ENCODE data around the gene NPTN. TPM values are rescaled to one million over a fixed set of nuclear protein-coding genes. Genes with fewer than 3 reads are reported as not detected.
A peak's percentile ranks its signal among the peaks of the same experiment; 100 is the strongest.
"Not testable (repeated sequence)": the region's sequence is repeated elsewhere in the genome, so short reads cannot be mapped to it uniquely, and the experiment has no call there.

NPTN gene
- total RNA-seq, 1 donor = 146 TPM

GRCh38 chr15:73584699-73585420, 48.3 kb downstream of the NPTN start:
- no peak overlapping the region for H3K4me3 ChIP-seq (ENCODE audit: low read depth, low read length)
- DNase-seq (ENCODE audit: low read depth) = peak; percentile 50
- TF ChIP-seq CTCF (IDR thresholded peaks at IDR 0.05; ENCODE audit: insufficient read depth, low read depth, low read length) = no peak

- H3K4me3 ChIP-seq (ENCODE audit: low read depth, low read length) = no peak overlapping the region
- TF ChIP-seq CTCF (IDR thresholded peaks at IDR 0.05; ENCODE audit: insufficient read depth, low read depth, low read length) = no peak
- DNase-seq (ENCODE audit: low read depth) = no peak
These were observed 49.6 kb downstream of the NPTN start for GRCh38 chr15:73583544-73583943.

GRCh38 chr15:73582851-73583379, 50.3 kb downstream of the NPTN start:
- no peak for DNase-seq (ENCODE audit: low read depth)
- no peak overlapping the region for H3K4me3 ChIP-seq (ENCODE audit: low read depth, low read length)
- TF ChIP-seq CTCF (IDR thresholded peaks at IDR 0.05; ENCODE audit: insufficient read depth, low read depth, low read length) = no peak

- H3K4me3 ChIP-seq (ENCODE audit: low read depth, low read length) = no peak overlapping the region
- DNase-seq (ENCODE audit: low read depth) = no peak
- TF ChIP-seq CTCF (IDR thresholded peaks at IDR 0.05; ENCODE audit: insufficient read depth, low read depth, low read length) = no peak
These were observed 55.2 kb downstream of the NPTN start for GRCh38 chr15:73578026-73578425.

GRCh38 chr15:73577593-73577992, 55.6 kb downstream of the NPTN start:
- not testable (repeated sequence) for DNase-seq (ENCODE audit: low read depth); H3K4me3 ChIP-seq (ENCODE audit: low read depth, low read length)

GRCh38 chr15:73575636-73576247, 57.4 kb downstream of the NPTN start:
- DNase-seq (ENCODE audit: low read depth) = no peak
- TF ChIP-seq CTCF (IDR thresholded peaks at IDR 0.05; ENCODE audit: insufficient read depth, low read depth, low read length) = no peak
- H3K4me3 ChIP-seq (ENCODE audit: low read depth, low read length) = no peak overlapping the region

- H3K4me3 ChIP-seq (ENCODE audit: low read depth, low read length) = no peak overlapping the region
- DNase-seq (ENCODE audit: low read depth) = peak; percentile 93
- no peak for TF ChIP-seq CTCF (IDR thresholded peaks at IDR 0.05; ENCODE audit: insufficient read depth, low read depth, low read length)
These were observed 59.6 kb downstream of the NPTN start for GRCh38 chr15:73573572-73573971.
